Muscle of leg (tissue), 11 donors: Measurements from ENCODE around the gene SETBP1. TPM values are rescaled to one million over a fixed set of nuclear protein-coding genes. Genes with fewer than 3 reads are reported as not detected.
A peak's percentile ranks its signal among the peaks of the same experiment; 100 is the strongest.

Source experiments
- DNase-seq: peaks from one replicate; pipeline ENCODE4 v3.0.0; 2013
- H3K27ac ChIP-seq: one replicate; pipeline ENCODE4 v1.5.1; 2013; ENCODE audit warnings: mild to moderate bottlenecking, low read length, control low read depth
- H3K27me3 ChIP-seq: one replicate; pipeline ENCODE4 v1.6.1; 2013; ENCODE audit warnings: low read length; ENCODE audit not compliant: control insufficient read depth, insufficient read depth
- H3K36me3 ChIP-seq: one replicate; pipeline ENCODE4 v1.6.1; 2013; ENCODE audit warnings: low read length; ENCODE audit not compliant: control insufficient read depth, insufficient read depth
- H3K4me1 ChIP-seq: one replicate; pipeline ENCODE4 v1.6.1; 2013; ENCODE audit warnings: low read length; ENCODE audit not compliant: control insufficient read depth, insufficient read depth
- H3K4me3 ChIP-seq: one replicate; pipeline ENCODE4 v1.5.1; 2013; ENCODE audit warnings: low read length, control low read depth
- H3K9me3 ChIP-seq: replicated peaks from 2 replicates; pipeline ENCODE4 v1.6.1; 2013; ENCODE audit warnings: low read depth, low read length; ENCODE audit not compliant: control insufficient read depth
- WGBS: methylation state at CpG from one replicate; pipeline ENCODE4 v1.1.5; 2013; ENCODE audit warnings: missing lambda C conversion rate; ENCODE audit not compliant: insufficient coverage; 5-methylcytosine and 5-hydroxymethylcytosine counted together
- polyA plus RNA-seq, 8 donors: library from polyadenylated mRNA; unstranded; fragments of 120-200 nt; gene quantifications; one replicate each; pipeline versions ENCODE4 v1.2.1 to v1.2.3, GENCODE V29; 2013; ENCODE audit warnings: inconsistent platforms in 1 of 8, low replicate concordance in 1 of 8; ENCODE audit not compliant: insufficient read length in 8 of 8, insufficient read depth in 1 of 8
- total RNA-seq: library from RNA; stranded (reverse); fragments of 120-200 nt; gene quantifications from one replicate; pipeline ENCODE4 v1.2.4, GENCODE V29; 2013

The SETBP1 gene
- total and polyA plus RNA-seq, 9 donors = 11.0 to 20.5 (median 16.8) TPM

DNA sequence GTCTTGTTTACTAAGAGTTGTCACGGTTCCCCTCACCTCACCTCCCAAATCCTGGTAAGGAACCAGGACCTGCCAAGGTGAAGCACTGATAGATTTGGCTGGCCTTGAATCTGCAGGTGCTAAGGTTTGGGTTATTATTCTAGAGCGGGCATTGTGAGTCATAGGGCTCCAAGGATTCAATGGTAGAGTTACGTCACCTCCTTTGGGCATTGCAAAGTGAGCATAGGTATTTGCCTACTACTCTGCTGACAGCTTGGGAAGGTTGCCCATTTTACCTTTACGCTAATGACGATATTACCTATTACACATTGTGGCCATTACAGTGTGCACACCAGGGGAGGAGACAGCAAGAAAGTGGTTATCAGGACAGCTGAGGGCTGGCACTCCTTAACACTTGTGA, 59.3 kb downstream of the SETBP1 start:
- H3K9me3 ChIP-seq = no peaks in the 10 kb centered on the region
- no peak overlapping the region for H3K4me3 ChIP-seq
- no peak for DNase-seq
- H3K36me3 ChIP-seq = peaks cover 4% of the 10 kb centered on the region
- H3K4me1 ChIP-seq = peaks cover 39% of the 10 kb centered on the region
- 100% methylated on average over 3 of the region's 5 CpGs for WGBS
- no peak overlapping the region for H3K27ac ChIP-seq
- no peaks in the 10 kb centered on the region for H3K27me3 ChIP-seq

DNA sequence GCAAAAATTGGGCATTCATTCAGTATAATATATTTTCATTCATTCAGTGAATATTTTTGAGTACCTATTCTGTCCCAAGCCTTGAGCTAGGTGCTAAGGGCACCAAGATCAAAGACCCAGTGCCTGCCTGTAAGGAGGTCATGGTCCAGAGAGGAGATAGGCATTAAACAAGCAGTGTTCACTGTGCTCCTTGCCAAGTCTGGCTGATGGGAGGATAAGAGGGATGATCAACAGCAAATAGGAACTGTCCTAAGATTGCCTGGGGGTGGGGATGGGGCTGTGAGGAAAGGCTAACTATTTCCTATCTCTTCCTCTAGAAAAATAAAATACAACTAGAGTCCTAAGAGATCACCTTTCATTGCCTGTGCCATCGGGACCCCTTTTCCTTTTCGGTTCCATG, 60.4 kb downstream of the SETBP1 start:
- no CpG with 5 or more reads among the region's 2 CpGs for WGBS
- H3K27ac ChIP-seq = peak overlapping the region; percentile 77
- peak; percentile 55 for DNase-seq

DNA sequence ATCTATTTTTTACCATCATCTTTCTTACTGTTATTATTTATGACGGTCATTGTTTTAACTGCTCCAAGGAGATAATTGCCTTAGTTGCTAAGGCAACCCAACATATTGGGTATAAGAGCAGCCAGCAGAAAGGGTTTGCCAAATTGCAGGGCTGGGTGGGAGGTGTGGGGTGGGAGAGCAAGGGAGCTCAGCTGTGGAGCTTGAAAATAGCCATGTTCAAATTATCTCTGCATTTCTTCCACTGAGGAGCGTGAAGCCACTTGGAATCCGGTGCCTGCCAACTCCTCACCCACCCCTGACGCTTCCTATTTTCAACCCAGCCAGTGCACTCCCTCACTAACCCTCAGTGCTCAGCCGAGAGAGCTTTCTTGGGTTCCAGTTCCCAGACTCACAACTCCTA, 60.8 kb downstream of the SETBP1 start:
- 39% methylated on average over 4 of the region's 5 CpGs for WGBS
- H3K27ac ChIP-seq = peak overlapping the region; percentile 87

More for the DNA sequence above, 60.4 kb downstream of the SETBP1 start:
- Histone ChIP-seq H3K9me3 (no peaks in the 10 kb centered on the region), H3K36me3 (peaks cover 2% of the 10 kb centered on the region), H3K4me3 (no peak overlapping the region), H3K27me3 (peaks cover 2% of the 10 kb centered on the region), H3K4me1 (peaks cover 43% of the 10 kb centered on the region)

DNA sequence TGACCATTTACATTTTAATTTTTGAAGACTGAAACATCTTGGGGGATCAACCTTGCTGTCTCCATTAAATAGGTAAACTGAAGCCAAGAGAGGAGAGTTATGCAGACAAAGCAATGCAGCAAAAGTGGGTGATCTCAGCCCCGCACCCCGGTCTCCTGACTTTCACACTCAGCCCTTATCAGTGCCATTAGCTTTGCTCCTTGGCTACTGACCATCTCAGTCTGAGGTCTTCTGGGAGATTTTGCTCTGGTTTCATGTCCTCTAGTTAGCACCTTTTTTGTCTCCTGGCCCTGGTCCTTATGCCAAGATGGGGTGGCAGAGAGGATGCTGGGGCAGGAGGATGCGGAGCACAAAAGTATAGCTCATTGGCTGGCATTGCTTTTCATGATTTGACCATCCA, 61.4 kb downstream of the SETBP1 start:
- H3K9me3 ChIP-seq = no peaks in the 10 kb centered on the region
- WGBS = 77% methylated on average over 3 of the region's 3 CpGs
- no peak overlapping the region for H3K4me3 ChIP-seq
- no peak for DNase-seq
- H3K36me3 ChIP-seq = peaks cover 1% of the 10 kb centered on the region
- peak overlapping the region; percentile 87 for H3K27ac ChIP-seq
- peaks cover 2% of the 10 kb centered on the region for H3K27me3 ChIP-seq
- H3K4me1 ChIP-seq = peaks cover 47% of the 10 kb centered on the region

More for the DNA sequence above, 60.8 kb downstream of the SETBP1 start:
- peaks cover 2% of the 10 kb centered on the region for H3K27me3 ChIP-seq
- peaks cover 2% of the 10 kb centered on the region for H3K36me3 ChIP-seq
- no peak overlapping the region for H3K4me3 ChIP-seq
- DNase-seq = peak; percentile 91
- H3K4me1 ChIP-seq = peaks cover 43% of the 10 kb centered on the region
- no peaks in the 10 kb centered on the region for H3K9me3 ChIP-seq

DNA sequence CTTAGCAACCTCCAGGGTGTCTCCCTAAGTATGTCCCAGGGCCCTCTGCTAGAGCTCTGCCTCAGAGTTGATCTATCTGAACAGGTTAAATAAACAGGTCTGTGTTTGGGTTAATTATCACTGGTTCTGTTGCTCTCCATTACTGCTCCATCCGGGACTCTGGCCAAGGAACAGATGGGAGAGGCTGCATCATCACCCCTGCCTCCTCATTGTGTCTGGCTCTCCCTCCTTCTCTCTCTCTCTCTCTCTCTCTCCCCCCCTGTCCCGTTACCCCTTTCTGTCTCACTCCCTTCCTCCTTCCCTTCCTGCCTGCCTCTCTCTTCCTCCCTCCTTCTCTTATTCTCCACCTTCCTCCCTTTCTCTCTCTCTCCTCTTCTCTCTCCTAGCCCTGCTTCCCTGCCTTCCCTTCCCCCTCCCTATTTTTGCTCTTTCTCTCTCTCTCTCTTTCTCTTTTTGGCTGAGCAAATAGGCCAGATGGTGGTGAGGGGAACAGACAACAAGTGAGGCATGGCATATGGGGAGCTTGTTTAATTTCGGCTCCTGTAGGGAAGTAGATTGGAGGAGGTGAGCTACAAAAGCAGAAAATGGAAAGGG, 62.1 kb downstream of the SETBP1 start:
- peak overlapping the region; percentile 87 for H3K27ac ChIP-seq
- H3K27me3 ChIP-seq = peaks cover 2% of the 10 kb centered on the region
- no peaks in the 10 kb centered on the region for H3K36me3 ChIP-seq
- DNase-seq = peak; percentile 94
- H3K4me1 ChIP-seq = peaks cover 48% of the 10 kb centered on the region
- no peaks in the 10 kb centered on the region for H3K9me3 ChIP-seq
- no peak overlapping the region for H3K4me3 ChIP-seq
- WGBS = 9% methylated on average over 2 of the region's 3 CpGs

DNA sequence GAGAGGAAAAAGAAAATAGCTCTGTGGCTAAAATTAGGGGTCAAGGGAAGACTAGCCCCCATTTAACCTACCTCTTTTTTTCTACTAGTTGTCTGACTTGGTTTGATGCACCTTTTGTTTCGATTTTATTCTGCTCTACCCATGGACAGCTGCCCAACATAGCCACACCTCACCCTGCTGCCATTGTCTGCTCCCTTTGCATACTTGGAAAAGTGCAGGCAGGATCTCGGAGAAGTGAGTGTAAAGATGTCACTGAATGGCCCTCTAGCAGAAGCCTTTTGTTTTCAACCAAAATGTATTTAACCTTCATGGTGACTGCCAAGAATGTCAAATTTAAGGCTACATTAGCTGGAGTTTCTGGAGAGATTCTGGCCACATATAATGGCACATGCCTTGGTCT, 62.9 kb downstream of the SETBP1 start:
- Histone ChIP-seq H3K4me1 (peaks cover 48% of the 10 kb centered on the region), H3K27me3 (peaks cover 2% of the 10 kb centered on the region), H3K4me3 (no peak overlapping the region), H3K27ac (peak overlapping the region; percentile 87), H3K9me3 (no peaks in the 10 kb centered on the region), H3K36me3 (no peaks in the 10 kb centered on the region)
- no peak for DNase-seq
- WGBS = no CpG with 5 or more reads among the region's 2 CpGs

DNA sequence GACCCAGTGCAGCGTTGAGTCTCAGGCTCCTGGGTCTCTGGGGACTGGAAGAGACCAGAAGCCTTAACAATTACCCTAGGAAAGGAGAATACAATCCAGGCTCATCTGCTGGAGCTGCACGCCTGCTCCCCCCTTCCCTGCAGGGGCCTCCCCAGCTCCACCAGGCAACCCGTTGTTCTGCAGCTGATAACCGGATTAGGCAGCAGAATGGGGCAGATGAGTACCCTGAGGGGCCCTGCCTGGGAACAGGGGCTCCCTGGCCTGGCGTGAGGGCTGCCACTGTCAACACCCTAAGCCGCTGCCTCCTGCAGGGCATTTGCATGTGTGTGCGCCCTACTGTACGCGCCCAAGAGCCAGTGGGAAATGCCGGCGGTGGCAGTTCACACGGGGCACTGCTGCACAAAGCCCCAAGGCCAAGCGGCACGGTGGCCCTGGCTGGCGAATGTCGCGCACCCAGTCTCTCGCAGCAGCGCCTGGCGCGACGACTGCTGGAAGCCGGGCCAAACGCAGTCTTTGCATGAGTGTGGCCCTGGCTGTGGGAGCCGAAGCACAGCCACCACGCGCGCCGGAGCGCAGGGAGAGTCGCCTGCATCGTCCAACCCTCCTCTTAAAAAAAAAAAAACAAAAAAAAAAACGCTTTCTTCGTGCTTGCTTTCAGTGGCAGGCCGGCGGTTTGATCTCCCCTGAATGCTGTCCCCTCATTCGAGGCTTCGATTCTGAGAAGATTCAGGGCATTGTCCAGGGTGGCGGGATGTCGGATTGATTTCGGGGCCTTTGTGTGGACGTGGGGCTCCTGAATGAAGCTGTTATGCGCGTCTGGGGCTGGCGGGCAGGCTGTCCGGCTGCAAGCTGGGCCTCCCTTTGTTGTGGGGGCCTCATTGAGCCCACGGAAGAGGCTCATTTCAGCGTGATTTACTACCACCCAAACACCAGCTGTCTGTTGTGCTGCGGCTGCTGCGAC, 63.8 kb downstream of the SETBP1 start:
- Histone ChIP-seq H3K36me3 (no peaks in the 10 kb centered on the region), H3K4me3 (no peak overlapping the region), H3K9me3 (no peaks in the 10 kb centered on the region), H3K4me1 (peaks cover 48% of the 10 kb centered on the region), H3K27me3 (peaks cover 2% of the 10 kb centered on the region), H3K27ac (peak overlapping the region; percentile 44)
- DNase-seq = peak; percentile 49
- 33% methylated on average over 27 of the region's 50 CpGs for WGBS

DNA sequence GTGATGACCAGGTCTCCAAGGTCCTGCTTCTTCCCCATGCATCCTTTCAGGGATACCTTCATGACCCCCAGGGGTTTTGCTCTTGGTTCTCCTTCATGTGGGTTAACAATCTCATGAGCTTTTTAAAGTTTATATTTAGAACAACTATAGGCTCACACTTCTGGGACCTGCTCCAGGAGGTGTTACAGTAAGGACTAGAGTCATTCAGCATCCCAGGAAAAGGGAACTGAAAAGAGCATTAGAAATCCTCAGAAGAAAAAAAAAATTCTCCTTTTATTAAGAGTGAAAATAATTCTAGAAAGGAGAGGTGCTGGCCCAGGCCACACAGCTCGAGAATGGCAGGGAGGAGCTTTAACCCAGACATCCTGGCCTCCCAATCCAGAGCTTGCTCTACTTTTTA, 66.5 kb downstream of the SETBP1 start:
- Histone ChIP-seq H3K36me3 (no peaks in the 10 kb centered on the region), H3K9me3 (no peaks in the 10 kb centered on the region), H3K27me3 (peaks cover 2% of the 10 kb centered on the region), H3K4me3 (no peak overlapping the region), H3K27ac (peak overlapping the region; percentile 39), H3K4me1 (peaks cover 38% of the 10 kb centered on the region)
- WGBS = no CpG with 5 or more reads among the region's 1 CpG
- DNase-seq = peak; percentile 63

DNA sequence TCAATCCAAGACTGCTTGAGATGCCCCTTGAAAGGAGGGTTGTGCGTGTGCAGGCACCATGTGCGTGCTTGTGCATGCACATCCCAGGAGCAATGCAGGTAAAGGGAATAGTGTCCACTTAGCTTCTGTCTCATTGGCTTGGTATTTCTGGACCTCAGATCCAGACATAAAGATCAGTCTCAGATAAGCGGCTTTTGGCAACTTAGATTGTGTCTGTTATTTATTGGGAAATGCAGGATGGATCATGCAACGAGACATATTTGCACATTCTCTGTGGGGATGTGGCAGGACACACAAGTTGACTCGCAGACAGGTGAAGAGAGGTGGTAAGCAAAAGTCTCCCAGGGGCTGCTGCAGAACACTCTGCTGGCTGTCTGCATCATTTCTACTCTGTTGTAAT, 67.9 kb downstream of the SETBP1 start:
- 86% methylated on average over 4 of the region's 5 CpGs for WGBS
- H3K27ac ChIP-seq = no peak overlapping the region
- H3K9me3 ChIP-seq = no peaks in the 10 kb centered on the region
- H3K36me3 ChIP-seq = no peaks in the 10 kb centered on the region
- H3K27me3 ChIP-seq = peaks cover 2% of the 10 kb centered on the region
- no peak for DNase-seq
- peaks cover 23% of the 10 kb centered on the region for H3K4me1 ChIP-seq
- no peak overlapping the region for H3K4me3 ChIP-seq

DNA sequence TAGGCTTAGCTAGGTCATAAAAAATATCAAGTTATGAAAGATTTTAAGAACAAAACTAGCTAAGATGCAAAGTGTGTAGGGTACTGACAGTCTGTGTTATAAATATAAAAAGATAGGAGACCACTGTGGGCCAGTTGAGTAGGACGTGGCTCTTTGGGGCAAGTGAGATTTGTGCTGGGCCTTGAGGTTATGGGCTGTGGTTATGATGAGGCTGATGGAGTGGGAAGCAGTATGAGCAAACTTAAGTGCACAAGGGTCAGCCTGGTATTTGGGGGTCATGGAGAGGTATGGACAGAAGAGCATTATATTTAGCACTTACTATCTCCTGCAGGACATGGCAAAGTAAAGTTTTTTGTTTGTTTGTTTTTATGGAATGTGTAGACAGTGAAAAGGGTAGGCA, 70.1 kb downstream of the SETBP1 start:
- no peaks in the 10 kb centered on the region for H3K9me3 ChIP-seq
- H3K27me3 ChIP-seq = no peaks in the 10 kb centered on the region
- no peak overlapping the region for H3K4me3 ChIP-seq
- no peak overlapping the region for H3K27ac ChIP-seq
- DNase-seq = no peak
- no peaks in the 10 kb centered on the region for H3K36me3 ChIP-seq
- 100% methylated on average over 1 of the region's 1 CpG for WGBS
- peaks cover 5% of the 10 kb centered on the region for H3K4me1 ChIP-seq
